Subcutaneous adipose tissue (tissue), 4 donors: ENCODE data around the gene TMPRSS5. TPM values are rescaled to one million over a fixed set of nuclear protein-coding genes. Genes with fewer than 3 reads are reported as not detected.

Experiments used
- total RNA-seq, 4 donors: library from RNA; depleted of rRNA; stranded (reverse); fragments of >200 nt; gene quantifications; one replicate each; pipeline ENCODE4 v1.1.0, GENCODE V29; 2016
- TF ChIP-seq, protein P1 (sequence below): fragments of 450-650 bp; IDR thresholded peaks from one replicate; pipeline ENCODE4 v1.5.1; 2016; ENCODE audit warnings: low read depth, mild to moderate bottlenecking, control low read depth, antibody characterized with exemption, moderate library complexity

TMPRSS5 gene
- total RNA-seq, 4 donors from 2014 or later, result 0.34 to 7.9 (median 1.1) TPM; not detected in 1

DNA sequence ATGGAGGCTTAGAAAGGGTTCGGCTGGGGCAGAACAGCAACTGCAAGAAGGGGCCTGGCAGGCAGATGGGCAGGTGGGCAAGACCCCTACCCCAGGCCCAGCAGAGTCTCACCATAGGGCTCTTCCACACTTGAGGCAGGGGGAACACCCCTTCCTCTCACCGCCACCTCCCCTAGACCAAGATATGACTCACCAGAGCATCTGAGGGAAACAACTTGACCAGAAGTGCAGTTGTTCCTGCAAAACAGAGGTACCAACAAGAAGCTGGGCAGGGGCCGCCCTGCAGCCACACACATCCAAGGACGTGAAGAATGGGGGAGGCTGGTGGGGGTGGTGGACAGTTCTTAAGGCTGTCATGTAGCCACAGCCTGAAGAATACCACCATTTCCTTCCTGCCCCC lies 10.9 kb downstream of the TMPRSS5 start:
- TF ChIP-seq, protein P1, sequence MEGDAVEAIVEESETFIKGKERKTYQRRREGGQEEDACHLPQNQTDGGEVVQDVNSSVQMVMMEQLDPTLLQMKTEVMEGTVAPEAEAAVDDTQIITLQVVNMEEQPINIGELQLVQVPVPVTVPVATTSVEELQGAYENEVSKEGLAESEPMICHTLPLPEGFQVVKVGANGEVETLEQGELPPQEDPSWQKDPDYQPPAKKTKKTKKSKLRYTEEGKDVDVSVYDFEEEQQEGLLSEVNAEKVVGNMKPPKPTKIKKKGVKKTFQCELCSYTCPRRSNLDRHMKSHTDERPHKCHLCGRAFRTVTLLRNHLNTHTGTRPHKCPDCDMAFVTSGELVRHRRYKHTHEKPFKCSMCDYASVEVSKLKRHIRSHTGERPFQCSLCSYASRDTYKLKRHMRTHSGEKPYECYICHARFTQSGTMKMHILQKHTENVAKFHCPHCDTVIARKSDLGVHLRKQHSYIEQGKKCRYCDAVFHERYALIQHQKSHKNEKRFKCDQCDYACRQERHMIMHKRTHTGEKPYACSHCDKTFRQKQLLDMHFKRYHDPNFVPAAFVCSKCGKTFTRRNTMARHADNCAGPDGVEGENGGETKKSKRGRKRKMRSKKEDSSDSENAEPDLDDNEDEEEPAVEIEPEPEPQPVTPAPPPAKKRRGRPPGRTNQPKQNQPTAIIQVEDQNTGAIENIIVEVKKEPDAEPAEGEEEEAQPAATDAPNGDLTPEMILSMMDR, result no peak

DNA sequence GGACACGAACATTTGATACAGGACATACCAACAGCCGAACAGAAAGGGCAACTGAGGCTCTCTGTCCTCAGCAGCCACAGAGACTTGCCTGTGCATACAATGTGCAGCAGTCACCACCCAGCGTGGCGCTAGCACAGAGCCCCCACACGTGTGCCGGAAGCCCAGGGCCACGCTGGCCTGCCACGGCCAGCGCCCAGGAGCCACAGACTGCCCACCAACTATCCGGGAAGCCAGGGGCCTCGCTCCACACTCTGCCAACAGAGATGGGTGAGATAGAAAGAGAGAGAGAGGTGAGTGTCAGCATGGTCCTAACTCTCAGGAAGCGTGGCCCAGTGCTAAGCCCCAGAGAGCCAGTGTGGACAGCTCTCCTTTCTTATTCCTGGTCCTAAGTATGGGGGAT lies 11.7 kb downstream of the TMPRSS5 start:
- TF ChIP-seq, protein P1, result no peak

DNA sequence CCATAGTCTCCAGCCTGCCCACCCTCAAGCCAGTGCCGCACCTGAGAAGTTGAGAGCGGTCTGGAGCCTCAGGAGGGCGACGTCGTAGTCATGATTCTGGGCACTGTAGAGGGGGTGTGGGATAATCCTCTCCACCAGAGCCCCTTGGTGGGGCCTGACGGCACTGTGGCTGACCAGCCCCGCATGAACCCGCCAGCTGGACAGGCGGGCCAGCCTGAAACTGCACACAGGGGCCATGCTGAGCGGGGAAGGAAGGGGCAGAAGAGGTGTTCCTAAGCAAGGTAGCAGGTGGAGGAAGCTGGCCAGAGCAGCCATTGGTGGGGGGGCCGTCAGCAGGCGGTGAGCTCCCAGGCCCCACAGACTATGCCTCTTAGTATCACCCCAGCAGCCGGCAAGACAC lies 13.1 kb downstream of the TMPRSS5 start:
- TF ChIP-seq, protein P1, result no peak

DNA sequence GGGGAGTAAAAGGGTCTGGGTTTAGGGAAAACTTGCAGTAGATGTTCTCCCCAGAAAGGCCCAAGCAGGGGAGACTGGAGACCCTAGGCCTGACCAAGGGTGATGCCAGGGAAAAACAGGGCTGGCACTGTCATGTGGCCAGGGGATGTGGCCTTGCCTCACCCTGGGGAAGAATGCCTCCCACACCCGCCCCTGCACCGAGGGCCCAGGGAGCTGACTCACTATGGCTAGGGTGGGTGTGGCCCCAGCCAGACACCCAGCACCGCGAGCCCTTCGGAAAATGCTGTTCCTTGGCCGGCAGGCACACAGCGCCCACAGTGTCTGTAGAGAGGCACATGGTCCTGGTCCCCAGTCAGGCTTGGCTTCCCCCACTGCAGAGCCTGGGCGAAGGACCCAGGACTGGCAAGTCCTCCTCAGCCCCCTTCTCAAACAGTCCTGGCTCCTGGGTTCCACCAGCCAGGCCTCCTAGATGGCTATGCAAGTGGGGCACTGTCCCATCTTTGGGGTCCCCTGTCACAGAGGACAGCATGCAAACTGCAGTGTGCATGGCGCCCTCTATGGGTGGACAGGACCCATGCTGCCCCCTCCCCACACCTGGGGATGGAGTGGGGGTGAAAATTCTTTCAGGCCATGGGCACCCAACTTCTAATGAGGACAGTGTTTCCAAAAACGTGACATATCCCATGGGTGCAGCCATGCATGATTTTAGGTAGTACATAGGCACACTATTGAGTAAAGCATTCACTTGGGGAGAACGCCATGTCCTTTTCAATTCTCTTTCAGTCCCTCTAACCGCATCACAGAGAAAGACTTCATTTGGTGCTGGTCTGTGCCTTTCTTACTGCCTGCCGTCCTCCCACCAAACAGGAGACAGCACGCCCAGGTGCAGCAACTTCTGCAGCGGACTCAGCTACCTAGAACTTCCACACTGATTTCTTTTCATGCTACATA lies 15.2 kb downstream of the TMPRSS5 start:
- TF ChIP-seq, protein P1, result no peak

DNA sequence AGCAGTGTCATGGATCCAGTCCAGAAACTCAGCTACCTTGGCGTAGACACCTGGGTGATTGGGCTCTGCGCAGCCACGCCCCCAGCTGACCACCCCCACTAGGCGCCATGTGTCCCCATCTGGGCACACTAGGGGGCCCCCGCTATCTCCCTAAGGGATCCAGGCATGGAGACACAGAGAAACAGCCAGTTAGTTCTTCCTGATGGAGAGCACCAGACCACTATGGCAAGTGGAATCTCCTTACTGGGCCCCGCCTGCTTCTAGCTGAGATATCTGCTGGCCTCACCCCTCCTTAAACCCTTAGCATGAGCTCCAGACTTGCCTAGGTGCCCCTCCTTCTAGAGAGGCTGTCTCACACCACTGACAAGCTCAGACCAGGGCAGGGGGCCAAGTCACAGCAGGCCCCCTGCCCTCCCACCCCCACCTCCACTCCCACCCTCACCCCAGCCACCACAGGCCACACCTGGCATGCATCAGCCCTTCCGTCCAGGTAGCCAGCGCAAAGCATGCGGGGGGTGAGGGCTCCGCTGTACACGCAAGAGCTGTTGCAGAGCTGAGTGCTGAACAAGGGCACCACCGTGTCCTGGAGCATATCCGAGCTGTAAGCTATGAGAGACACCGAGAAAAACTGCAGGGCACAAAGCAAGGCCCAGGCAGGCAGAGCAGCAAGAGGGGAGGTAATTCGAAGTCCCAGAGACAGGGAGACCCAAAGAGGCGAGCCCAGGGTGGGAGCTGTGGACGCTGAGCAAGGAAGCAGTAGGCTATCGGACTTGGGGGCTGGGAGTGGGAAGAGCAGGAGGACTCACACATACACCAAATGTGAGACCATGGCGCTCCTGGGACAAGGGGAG lies 16.1 kb downstream of the TMPRSS5 start:
- TF ChIP-seq, protein P1, result no peak

DNA sequence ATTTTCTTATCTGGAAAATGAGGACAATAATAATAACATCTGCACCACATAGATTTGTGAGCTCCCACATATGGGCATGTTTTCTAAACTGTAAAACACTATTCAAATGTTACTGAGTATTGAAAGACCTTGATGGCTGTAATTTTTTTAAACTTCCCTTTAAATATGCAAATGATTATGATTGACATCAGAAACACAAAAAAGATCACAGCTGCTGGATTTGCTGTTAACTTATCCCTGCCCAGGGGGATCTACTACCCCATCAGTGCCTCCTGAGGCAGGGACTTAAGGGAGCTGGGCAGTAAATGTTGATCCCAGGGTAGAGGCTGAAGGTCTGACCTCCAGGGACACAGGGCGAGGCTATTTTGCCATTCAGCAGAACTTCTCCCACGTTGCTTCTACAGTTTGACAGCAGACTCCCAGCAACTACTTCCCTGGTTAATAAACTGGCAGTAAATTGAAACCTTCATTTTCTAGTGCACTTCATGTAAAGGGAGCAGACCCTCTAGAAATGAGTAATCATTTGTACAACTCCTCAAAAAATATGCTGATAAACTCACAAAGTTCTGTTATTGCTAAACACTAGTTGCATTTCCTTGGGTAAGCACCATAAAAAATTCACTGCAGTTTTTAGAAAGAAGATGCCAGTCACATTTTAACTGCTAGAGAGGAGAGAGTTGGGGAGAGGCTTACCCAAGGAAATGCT lies 20.3 kb downstream of the TMPRSS5 start:
- TF ChIP-seq, protein P1, result no peak
